Inflammatory macrophage (primary cell): ENCODE measurements around the gene RHOBTB3.

Experiments
- DNase-seq, 2 donors: peaks; one replicate each; pipeline ENCODE4 v3.0.0-alpha.2; 2020 to 2022

Gene RHOBTB3

DNA sequence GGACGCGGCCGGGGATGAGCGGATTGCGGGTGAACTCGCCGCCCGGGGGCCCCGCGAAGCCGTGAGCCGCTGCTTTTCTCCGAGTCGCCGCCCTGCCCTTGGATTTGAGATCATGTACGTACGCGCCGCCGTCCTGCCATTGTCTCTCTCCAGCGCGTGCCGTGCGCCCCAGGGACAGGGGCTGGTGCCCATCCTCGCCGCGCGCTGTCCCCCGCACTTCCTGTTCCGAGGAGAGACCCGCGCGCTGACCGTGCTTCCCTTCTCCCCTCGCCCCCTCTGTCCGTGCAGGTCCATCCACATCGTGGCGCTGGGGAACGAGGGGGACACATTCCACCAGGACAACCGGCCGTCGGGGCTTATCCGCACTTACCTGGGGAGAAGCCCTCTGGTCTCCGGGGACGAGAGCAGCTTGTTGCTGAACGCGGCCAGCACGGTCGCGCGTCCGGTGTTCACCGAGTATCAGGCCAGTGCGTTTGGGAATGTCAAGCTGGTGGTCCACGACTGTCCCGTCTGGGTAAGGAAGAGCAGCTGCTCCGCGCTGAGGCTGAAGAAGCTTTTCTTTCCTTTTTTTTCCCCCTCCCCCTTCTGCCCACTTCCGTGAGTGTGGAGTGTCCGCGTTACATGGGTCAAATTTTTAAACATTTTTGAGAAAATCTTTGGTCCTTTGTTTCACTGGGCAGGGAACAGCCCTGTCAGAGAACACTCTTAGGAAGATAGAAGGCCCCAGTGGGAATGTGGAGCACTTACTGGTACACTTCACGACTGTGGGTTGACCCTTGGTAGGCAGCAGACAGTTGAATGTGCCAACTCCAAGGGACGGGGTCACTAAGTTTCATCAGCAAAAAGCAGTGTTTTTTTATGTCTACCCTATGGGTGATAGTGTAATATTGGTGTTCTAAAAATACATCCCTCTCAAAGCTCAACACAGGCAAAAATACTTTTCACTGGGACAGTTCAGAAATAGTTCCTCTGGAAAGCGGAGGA is 727 bp downstream of the RHOBTB3 start:
- DNase-seq = peak; percentile 27 to 36

DNA sequence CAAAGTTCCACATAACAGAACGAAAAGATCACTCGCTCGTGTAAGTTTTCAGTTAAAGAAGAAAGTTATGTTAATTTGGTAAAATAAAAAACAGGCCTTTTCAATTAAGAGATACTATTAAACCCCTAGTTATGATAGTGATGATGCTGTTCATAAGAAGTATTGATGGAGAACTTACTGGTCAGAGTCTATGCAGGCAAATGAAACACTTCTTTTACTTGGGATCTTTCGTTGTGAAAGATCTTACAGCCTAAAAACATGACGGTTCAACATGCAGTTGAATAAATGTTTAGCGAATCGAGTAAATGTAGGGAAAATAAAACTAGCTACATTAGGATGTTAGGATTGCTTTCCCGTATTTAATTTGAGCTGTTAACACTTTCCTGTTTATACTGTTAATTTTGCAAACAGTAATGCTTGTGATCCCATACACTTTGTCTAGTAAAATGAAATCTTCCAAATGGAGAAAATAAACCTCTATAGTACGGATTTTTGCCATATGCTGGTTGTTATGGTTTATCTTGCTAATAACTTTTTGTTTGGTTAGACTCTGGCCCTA is 2.0 kb downstream of the RHOBTB3 start:
- DNase-seq = no peak

DNA sequence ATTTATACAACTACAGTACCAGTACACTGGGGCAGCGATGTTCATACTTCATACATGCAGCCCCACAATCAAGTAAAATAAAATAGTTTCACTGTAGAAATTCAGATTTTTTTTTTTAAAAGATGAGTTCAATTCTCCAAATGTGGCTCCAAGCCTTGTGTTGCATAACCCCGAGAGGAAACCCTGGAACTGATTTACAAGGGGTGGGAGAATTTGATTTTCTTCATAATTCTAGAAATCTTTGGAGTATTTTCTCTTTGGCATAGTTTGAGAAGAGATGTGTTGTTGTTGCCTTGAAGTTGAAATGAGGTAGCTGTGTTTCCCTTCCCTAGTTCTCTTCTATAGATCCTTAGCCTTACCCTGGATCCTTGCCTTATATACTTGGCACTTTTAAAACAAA is 3.1 kb downstream of the RHOBTB3 start:
- DNase-seq = no peak

DNA sequence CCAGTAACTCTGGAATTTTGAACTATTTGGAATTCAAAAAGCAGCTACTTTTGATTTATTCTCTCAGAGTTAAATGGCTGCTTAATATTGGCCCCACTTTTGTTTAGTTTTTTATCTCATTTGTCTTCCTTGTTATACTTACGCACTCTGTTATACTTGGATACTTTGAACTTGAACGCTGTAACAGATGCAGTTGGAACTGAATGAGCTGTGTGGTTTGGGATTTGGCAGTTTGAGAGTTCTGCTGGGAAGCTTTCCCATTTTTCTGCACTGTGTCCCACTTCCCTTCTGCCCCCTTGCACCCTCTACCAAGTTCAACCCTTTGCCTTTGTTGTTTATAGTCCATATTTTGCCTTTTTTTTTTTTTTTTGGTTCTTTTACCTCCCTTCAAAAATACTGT is 3.8 kb downstream of the RHOBTB3 start:
- DNase-seq = no peak

DNA sequence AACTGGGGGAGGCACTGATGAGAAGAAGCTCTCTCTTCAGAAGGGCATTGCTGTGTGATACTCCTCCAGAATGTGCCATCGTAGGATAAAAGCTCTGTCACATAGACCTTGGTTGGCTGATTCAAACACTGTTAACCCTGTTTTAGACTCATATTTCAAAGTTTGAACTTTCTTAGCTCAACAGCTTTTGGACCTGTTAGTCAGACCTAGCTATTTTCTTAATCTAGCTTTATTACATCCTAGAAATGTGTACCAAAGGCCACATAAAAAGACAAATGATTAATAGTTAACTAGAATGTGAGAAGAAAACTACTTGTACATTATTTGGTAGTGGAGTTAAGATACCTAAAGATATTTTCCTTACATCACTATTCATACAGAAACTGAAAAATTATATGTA is 4.3 kb downstream of the RHOBTB3 start:
- DNase-seq = no peak

DNA sequence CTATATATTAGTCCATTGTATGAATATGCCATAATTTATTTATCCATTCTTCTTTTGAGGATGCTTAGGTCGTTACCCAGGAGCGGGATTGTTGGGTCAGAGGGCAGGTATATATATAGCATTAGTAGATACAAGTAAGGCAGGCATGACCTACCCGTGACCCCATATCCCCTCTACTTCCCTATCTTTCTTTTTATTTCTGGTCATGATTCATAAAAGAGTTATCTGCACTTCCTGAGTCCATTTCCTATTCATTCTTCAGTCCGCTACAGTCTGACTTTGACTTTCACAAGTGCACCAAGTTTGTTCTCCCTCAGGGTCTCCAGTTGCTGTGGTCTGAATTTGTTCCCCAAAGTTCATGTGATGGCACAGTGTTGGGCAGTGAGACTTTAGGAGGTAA is 6.9 kb downstream of the RHOBTB3 start:
- peak; percentile 46 to 60 for DNase-seq

DNA sequence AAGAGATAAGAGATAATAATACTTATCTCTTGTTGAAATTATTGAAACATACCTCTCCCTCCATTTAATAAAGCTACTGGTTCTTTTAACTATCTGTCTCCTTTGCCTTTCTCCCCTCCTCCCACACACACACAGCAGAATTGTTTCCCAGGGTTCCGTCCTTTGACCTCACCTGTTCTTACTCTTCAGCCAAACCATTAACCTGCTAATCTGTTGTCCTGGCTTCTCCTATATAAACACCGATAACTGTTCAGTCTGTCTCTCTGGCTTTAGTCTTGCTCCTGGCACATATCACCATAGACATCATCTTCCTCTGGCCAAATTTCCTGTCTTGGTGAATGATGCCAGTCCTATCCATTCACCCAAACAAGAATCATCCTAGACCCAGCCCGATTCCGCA is 7.7 kb downstream of the RHOBTB3 start:
- DNase-seq = no peak

DNA sequence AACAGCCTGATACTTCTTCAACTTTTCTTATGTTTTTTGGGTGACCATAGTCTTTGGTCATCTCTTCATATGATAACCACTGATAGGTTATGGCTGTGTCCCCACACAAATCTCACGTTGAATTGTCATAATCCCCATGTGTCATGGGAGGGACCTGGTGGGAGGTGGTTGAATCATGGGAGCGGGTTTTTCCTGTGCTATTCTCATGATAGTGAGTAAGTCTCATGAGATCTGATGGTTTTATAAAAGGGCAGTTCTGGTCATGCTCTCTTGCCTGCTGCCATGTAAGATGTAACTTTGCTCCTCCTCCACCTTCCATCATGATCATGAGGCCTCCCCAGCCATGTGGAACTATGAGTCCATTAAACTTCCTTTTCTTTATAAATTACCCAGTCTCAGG is 8.7 kb downstream of the RHOBTB3 start:
- DNase-seq = peak; percentile 52 to 67

DNA sequence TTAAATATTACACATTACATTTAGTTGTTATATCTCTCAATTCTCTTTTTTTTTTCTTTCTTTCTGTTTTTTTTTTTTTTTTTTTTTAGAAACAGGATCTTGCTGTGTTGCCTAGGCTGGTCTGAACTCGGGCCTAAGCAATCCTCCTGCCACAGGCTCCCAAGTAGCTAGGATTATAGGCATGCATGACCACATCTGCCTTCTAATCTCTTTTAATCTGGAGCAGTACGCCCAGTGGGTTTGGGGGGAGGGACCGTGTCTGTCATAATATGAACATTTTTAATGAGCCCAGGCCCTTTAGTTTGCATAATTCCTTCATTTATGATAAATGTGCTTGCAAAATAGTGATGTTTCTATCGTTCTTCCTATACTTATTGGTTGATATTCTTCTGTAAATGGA is 10.3 kb downstream of the RHOBTB3 start:
- no peak for DNase-seq

DNA sequence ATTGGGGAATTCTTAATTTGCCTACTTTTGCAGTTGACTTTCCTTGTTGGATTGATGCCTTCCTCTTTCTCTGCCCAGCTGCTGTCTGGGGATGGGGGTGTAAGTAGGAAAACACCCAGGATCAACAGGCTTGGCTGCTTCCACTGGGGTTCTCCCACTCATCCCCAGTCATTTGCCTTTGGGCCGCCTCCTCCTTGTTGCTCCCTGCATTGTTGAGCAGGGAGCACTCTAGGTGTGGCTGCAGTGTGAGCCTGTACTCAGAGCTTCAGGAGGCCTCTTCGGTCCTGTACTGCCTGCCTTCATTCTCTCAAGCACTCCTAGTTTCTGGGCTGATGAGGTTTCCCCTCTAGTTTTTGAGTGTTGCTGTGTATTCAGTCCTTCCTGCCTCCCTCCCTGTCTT is 12.1 kb downstream of the RHOBTB3 start:
- DNase-seq = no peak

DNA sequence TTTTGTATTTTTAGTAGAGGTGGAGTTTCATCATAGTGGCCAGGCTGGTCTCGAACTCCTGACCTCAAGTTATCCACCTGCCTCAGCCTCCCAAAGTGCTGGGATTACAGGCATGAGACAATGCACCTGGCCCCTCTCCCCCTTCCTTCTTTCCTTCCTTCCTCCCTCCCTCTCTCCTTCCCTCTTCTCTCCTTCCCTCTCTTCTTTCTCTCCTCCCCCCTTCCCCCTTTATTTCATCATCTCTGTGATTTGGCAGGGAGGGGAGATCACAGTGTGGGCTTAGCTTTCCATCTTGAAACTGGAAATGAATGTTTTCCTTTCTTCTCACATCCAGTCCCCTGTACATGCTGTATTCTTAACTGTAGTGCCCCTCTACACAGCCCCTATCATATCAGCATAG is 12.7 kb downstream of the RHOBTB3 start:
- no peak for DNase-seq

DNA sequence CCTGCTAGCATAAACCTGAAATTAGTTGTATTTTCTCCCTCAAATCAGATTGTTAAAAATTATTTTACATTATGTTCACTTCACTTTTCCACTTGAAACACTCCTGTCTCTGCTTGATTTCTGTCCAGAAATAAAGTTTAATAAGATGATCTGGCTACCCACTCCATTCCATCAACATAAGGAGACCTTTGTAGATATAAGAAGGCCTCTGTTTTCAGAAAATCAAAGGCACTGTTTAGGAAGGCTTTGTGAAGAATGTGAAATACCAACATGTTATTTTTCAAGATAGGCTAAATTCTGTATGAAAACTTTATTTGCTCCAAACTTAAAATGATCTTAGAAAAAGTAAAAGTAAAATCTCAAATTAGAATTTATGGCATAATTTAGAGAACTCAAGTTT is 15.1 kb downstream of the RHOBTB3 start:
- DNase-seq = no peak

DNA sequence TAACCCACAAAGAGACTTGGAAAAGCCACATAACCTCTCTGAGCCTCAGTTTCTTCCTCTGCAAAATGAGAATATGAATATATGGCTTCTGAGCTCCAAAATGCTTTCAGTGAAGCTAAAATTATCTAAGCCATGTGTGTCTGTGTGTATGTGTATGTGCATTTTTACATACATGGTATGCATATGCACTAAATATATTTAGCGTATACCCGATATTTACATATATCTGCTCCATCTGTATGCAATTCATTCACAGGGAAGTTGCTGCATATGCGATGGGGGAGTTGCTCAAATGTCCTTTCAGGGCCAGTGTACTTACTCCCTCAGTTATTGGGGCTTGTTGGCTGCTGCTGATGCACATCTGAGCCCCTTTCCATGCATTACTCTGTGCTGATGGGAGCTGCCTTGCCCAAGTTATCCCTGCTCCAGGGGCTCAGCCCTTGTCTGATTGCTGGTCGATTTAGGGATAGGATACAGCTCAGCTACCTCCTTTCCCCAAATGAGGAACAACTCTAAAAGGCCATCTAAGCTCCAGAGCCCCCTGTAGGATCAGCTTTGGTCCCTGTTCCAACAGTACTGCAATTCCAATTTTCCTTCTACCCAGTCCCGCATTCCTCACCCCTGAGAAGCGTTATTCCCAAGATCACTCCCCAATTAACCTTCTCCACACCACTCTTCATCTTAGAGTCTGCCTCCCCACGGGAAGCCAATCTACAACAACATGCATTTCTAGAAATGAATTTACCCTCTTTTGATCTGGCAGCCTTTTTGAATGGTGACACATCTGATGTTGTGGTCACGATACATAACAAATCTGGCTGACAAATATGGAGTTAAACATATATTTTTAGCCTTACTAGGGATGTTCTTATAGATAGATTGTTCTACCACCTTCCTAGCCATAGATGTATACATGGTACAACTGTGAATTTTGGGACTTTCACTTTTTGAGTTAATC is 15.9 kb downstream of the RHOBTB3 start:
- DNase-seq = no peak

DNA sequence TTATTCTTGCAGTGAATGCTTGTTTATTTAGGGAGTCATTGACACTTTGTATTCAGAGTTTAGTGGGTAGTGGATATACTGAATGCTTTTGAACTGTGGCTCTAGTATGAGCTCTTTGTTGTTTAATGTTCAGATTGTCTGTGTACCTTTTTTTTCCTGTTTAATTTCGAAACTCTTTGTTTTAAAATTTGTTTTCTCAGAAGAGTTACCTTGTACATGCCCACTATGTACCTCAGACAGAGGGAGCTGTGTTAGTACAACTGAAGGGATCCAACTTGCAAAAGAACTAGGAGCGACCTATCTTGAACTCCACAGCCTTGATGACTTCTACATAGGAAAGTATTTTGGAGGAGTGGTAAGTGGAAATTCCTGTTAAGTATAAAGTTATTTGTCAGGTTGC is 17.0 kb downstream of the RHOBTB3 start:
- DNase-seq = no peak

DNA sequence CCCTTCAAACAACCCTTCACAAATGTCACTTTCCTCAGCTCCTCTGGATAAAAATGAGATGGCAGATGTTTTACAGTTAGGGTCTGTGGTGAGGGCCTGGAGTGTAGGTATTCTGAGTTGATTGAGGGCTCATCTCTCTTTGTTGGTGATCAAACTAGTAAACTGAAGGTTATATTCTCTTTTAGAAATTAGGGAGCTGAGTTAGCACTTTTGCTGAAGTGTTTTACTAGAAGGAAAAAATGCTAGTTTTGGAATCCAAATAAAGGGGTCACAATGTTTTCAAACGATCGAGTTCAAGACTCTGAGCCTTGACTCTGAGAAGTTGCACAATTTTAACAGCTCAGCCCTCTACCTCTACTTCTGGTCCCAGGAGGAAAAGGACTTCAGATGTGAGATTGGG is 23.4 kb downstream of the RHOBTB3 start:
- DNase-seq = no peak

DNA sequence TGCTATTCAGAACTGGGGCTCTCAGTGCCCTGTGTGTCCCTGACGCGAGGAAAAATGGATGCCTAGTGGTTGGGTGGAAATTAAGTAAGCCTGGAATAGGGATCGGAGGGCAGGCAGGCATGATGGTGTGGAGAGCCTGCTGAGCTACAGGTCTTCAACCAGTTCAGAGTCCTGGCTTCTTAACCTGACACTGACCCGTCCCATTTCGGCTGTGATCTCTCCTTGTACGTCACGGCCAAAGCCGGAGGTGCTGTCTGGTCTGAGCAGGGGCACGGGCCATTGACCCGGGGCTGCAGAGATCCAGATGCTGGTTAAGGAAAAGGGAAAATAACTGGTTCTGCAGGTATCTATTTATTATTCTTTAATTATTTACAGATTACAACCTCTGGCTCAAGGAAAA is 27.9 kb downstream of the RHOBTB3 start:
- DNase-seq = no peak

DNA sequence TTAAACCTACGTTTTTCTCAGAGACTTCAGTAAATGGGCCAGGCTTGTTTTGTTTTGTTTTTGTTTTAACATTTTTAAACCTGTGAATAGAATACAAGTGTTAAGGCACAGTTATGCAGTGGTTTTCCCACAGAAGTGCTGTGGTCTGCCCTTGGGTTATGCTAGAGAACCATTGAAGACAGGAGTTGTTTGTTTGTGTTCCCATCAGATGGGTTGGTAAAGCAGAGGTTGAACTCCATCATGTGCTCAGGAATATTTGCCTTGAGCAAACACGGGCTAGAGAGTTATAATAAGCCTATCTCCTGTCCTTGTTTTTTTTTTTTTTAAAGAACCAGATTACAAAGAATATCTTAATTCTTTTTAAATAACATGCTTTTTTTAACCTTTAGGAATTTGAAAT is 28.5 kb downstream of the RHOBTB3 start:
- DNase-seq = no peak

DNA sequence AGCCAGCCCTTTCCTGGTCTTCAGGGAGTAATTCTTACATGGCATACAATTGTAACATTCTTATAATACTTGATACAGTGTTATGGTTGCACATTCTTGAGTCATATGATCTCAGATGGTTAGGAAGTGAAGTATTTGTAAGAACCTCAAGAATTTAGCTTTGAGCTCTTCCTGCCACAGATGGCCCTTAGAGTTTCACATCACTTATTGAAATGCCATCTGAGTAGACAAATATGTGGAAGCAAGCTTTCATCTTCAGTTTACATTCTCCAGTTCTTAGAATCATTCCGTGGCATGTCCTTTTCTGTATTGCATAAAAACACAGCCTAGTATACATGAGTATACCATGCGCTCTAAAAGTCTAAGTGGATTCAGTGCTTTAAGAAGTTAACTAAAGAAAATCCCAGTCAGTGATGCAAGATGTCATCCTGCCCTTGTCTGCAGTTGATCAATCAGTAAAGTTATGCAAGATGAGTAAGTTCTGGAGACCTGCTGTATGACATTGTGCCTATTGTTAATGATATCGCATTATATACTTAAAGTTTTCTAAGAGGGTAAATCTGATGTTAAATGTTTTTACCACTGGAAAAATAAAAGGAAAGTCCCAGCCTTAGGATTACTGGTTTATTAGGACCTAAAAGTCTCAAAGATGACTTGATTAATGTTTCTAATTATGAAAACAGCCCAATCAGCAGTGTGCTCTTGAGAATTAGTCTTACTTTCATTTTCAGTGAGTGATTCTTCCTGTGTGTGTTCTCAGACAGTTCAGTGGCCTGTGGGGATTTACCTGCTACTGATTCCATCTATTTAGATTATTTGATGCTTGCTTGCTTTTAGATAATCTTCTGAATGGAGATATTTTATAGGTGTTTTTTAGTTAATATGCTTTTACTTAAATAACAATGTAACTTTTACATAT is 29.4 kb downstream of the RHOBTB3 start:
- peak; percentile 51 to 85 for DNase-seq

DNA sequence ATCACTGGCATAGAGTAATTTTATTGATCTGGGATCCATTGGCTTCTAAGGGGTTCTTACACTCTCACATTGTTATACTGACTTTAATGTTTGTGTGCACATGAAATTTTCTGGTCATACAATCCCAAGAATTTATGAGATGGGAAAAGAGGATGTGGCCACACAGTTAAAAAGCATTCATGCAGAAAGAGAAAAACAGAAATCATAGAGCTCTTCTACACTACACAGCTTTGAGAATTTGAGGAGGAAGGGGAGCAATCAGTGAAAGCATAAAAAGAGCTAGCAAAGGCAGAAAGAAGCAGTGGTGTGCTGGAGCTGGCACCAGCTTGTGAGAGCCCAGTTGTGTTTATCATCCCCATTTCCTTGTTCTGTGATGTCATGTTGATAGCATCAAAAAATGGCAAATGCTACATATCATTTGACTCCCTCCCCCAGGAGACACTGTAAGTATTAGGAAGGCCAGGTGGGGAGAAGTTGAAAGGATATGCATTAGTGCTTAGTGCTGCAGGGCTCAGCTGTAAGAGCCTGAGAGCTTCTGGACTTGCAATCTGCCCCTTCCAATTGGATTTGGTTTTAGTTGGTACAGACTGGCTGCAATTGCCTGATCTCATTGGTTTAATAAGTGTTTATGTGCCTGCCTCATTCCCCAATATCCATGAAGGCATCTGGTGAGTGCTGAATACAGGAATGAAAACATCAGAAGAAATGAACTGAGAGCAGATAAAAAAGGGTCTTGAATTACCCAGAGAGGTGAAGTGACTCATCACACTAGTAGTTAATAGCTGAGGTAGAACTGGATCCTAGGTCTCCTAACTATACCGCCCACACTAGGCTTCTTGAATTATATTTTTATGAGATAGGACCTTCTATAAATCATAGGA is 30.9 kb downstream of the RHOBTB3 start:
- no peak for DNase-seq

DNA sequence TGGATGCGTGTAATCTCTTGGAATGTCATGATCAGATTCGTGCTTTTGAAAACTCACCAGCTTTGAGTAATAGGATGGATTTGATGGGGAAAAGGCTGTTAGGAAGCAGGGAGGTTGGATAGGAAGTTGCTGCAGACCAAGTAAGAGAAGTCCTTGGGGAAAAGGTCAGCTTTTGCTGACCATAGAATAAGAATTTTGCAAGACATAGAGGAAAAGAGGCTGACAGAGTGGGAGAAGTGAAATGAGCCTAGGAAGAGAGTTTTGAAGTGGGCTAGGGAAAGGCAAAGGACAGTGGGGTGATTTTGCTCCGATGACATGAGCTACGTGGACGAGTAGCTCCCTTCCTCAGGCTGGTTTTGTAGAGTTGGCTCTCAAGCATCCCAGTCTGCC is 31.5 kb downstream of the RHOBTB3 start:
- DNase-seq = no peak

DNA sequence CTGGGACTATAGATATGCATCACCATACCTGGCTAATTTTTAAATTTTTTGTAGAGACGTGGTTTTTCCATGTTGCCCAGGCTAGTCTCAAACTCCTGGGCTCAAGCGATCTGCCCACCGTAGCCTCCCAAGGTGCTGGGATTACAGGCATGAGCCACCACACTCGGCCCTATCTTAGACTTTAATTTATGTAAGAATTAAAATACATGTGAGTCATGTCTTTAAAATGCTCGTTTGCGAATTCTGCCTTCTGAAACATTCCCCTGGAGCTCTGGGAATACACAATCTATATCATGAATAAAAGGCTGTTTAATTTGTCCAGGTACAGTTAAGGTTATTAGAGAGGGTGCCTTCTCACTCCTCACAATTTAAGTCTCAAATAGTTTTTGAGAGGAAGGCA is 32.8 kb downstream of the RHOBTB3 start:
- DNase-seq = no peak
